ENCODE data around the gene MANSC4.

DNA sequence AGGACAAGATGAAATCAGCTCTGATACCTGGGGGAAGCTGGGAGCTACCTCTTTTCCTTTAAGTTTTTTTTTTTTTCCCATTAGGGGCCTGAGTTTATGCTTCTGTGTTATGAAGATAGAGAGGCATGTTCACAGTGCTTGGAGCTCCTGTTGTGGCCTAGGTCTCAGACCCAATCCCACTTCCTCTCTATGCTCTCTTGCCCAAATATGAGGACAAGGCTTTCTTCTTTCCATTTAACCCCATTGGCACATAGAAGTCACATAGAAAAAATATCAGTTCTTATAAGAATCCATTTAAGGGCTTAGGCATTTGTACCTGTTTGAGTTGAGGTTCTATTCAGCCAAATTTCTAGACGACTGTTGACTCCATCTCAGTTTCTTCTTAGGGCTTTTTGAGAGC is 56.8 kb downstream of the MANSC4 start:
- TF ChIP-seq, protein P1, sequence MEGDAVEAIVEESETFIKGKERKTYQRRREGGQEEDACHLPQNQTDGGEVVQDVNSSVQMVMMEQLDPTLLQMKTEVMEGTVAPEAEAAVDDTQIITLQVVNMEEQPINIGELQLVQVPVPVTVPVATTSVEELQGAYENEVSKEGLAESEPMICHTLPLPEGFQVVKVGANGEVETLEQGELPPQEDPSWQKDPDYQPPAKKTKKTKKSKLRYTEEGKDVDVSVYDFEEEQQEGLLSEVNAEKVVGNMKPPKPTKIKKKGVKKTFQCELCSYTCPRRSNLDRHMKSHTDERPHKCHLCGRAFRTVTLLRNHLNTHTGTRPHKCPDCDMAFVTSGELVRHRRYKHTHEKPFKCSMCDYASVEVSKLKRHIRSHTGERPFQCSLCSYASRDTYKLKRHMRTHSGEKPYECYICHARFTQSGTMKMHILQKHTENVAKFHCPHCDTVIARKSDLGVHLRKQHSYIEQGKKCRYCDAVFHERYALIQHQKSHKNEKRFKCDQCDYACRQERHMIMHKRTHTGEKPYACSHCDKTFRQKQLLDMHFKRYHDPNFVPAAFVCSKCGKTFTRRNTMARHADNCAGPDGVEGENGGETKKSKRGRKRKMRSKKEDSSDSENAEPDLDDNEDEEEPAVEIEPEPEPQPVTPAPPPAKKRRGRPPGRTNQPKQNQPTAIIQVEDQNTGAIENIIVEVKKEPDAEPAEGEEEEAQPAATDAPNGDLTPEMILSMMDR (IDR thresholded peaks at IDR 0.05), result no peak
- TF ChIP-seq POLR2A (IDR thresholded peaks at IDR 0.05), result no peak

Data from thyroid gland (tissue), 4 donors.